Measurements from ENCODE around the gene IMPACT. TPM values are rescaled to one million over a fixed set of nuclear protein-coding genes. Genes with fewer than 3 reads are reported as not detected.

The IMPACT gene
- total RNA-seq, 1 experiment from 2014 or later, result 36.2 TPM

DNA sequence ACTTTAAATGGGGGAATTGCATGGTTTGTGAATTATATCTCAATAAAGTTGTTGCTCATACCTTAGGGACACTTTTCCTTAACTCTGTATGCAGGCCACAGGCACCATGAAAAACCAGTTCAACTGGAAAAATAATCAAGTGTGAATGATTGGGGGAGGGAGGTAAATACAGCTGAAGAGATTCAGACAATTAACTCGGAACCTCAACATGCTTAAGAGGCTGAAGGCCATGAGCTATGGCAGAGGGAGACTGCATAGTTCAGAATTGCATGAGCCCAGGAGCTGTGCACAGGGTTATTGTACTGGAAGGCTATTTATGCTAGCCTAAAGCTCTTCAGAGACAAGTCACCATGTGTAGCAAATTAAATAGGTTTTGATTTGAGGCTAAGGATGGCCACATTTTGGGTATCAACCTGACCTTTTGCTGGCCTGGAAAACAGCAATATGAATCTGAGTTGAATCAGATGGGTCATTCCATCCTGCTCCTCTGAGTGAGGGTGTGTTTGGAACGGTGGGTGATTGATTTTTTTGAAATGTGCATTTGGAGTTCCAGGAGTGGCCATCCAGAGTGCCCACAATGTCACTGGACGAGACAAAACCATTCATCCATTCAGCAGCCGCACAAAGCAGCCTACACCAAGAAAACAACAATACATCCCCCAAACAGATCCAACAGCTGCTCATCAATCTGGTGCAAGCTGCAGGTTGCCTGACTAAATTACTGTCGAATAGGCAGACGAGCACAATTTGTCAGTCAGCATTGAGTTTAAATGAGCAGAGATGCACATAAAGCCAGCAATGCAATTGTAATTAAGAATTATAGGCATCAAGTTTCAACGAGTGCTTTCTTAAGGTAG, 76.4 kb downstream of the IMPACT start:
- in situ Hi-C loops (cut with HindIII; ENCODE audit: low pct_unique_long_range_greater_than_20kb, low sequenced_read_pairs) (no loop called here), intact Hi-C loops (cut with micrococcal nuclease; ENCODE audit: unreplicated experiment) (no loop called here)
- ATAC-seq, result no peak
- no peak overlapping the region for H3K4me3 ChIP-seq (ENCODE audit: low read depth in 2 of 2, low read length in 2 of 2)
- ChIA-PET CTCF (no interaction called here), POLR2A (interaction anchor here (0.5 kb wide), 1 partner anchor 181 kb away, joined by 4 read pairs; no protein-coding TSS in a partner anchor)
- no peaks in the 10 kb centered on the region for H3K36me3 ChIP-seq (ENCODE audit: control insufficient read depth, insufficient read depth, low read length)
- H3K27ac ChIP-seq (ENCODE audit: low read length), result no peak overlapping the region
- TF ChIP-seq SIN3A (IDR thresholded peaks at IDR 0.05; ENCODE audit: borderline replicate concordance, insufficient read depth, low read depth, low read length), result no peak
- H3K4me1 ChIP-seq (ENCODE audit: control insufficient read depth, insufficient read depth, low read length), result no peaks in the 10 kb centered on the region
- no TSS peak for BruUV-seq (replicated peaks)
- no peak for DNase-seq (ENCODE audit: low read depth, low spot score)
- H3K27me3 ChIP-seq (ENCODE audit: control insufficient read depth, insufficient read depth, low read length), result no peaks in the 10 kb centered on the region
- no peaks in the 10 kb centered on the region for H3K9me3 ChIP-seq (ENCODE audit: control insufficient read depth, insufficient read depth, low read depth, low read length)

Other genes with a start within 250 kb of the IMPACT start
- gene OSBPL1A, start 28.8 kb upstream of the IMPACT start, total RNA-seq (2021; ENCODE audit: unreplicated experiment), result 50.5 TPM
- not detected for gene HRH4, start 34.0 kb downstream of the IMPACT start, total RNA-seq (2021; ENCODE audit: unreplicated experiment)

Data from Panc1 (cell line).